HG02973 (cell line): ENCODE measurements around the gene IGLL1.

Experiments used
- ATAC-seq: cut with Tn5 transposase; IDR thresholded peaks from one replicate; pipeline ENCODE4 v1.9.1; 2021; ENCODE audit warnings: moderate library complexity; ENCODE audit not compliant: unreplicated experiment

Gene IGLL1

GRCh38 chr22:23530766-23531282 is 49.3 kb downstream of the IGLL1 start:
- ATAC-seq = no peak

GRCh38 chr22:23530106-23530505 is 50.0 kb downstream of the IGLL1 start:
- no peak for ATAC-seq

- ATAC-seq = no peak
Observed at GRCh38 chr22:23529166-23530103, 50.7 kb downstream of the IGLL1 start.

GRCh38 chr22:23527971-23528740 is 51.9 kb downstream of the IGLL1 start:
- ATAC-seq = no peak

GRCh38 chr22:23526596-23527316 is 53.3 kb downstream of the IGLL1 start:
- no peak for ATAC-seq

GRCh38 chr22:23525510-23525909 is 54.6 kb downstream of the IGLL1 start:
- no peak for ATAC-seq

GRCh38 chr22:23524226-23524625 is 55.9 kb downstream of the IGLL1 start:
- ATAC-seq = no peak

- no peak for ATAC-seq
Observed at GRCh38 chr22:23523713-23524112, 56.4 kb downstream of the IGLL1 start.
